A549 (cell line): ENCODE measurements around the gene MAP1LC3A. TPM values are rescaled to one million over a fixed set of nuclear protein-coding genes. Genes with fewer than 3 reads are reported as not detected.

Source experiments
- ATAC-seq, 2 experiments: fragments of 200-7000 bp in 1 of 2; fragments of >200 bp in 1 of 2; cut with Nextera tagmentation in 1 of 2; cut with Tn5 transposase in 1 of 2; 3 replicates each; pipeline versions ENCODE4 v1.8.0 to v1.9.1; 2018 to 2020; ENCODE audit warnings: mild to moderate bottlenecking in 1 of 2, moderate library complexity in 1 of 2
- CTCF ChIA-PET: fragments of 300-600 bp; sonication (Branson Sonifier 250); formaldehyde crosslinking; extraction: SDS; loops from one replicate; lab custom pipeline; 2021; ENCODE audit warnings: antibody characterized with exemption, inconsistent platforms; lab: Yijun Ruan, JAX
- POLR2A ChIA-PET: fragments of 350-600 bp; formaldehyde crosslinking; extraction: SDS; loops from one replicate; lab custom pipeline; 2021; ENCODE audit warnings: antibody characterized with exemption, inconsistent platforms; lab: Yijun Ruan, JAX
- DNase-seq, 2 experiments: peaks; one replicate each; pipeline versions ENCODE4 v3.0.0 to v3.0.0-alpha.2; 2011 to 2016; ENCODE audit warnings: low read depth in 1 of 2, low spot score in 1 of 2
- FAIRE-seq: peaks from 2 replicates; lab custom pipeline; 2011; peaks lifted over from hg19 to GRCh38; lab: Jason Lieb, UNC
- H3K27ac ChIP-seq, 2 experiments: fragments of >200 bp; sonication (Bioruptor Twin); formaldehyde crosslinking; 3 replicates each; pipeline ENCODE4 v1.5.1; 2016 to 2017
- H3K4me1 ChIP-seq: fragments of >200 bp; sonication (Bioruptor Twin); formaldehyde crosslinking; 3 replicates; pipeline ENCODE4 v1.6.1; 2016
- H3K4me2 ChIP-seq: fragments of >200 bp; sonication (Bioruptor Twin); formaldehyde crosslinking; 3 replicates; pipeline ENCODE4 v1.6.1; 2016
- H3K4me3 ChIP-seq: fragments of >200 bp; sonication (Bioruptor Twin); formaldehyde crosslinking; 3 replicates; pipeline ENCODE4 v1.5.1; 2016
- H3K9me3 ChIP-seq: fragments of >200 bp; sonication (Bioruptor Twin); formaldehyde crosslinking; 3 replicates; pipeline ENCODE4 v1.6.1; 2016
- EHMT2 ChIP-seq: fragments of 200-600 bp; sonication (generic); IDR thresholded peaks from 2 replicates; pipeline ENCODE4 v1.6.1; 2016; ENCODE audit warnings: antibody characterized with exemption, low read depth, mild to moderate bottlenecking, moderate library complexity
- ESRRA ChIP-seq: fragments of 150-350 bp; IDR thresholded peaks from 2 replicates; pipeline ENCODE4 v1.6.1; 2014; ENCODE audit warnings: mild to moderate bottlenecking, low read length, borderline replicate concordance
- GATA3 ChIP-seq: IDR thresholded peaks from 2 replicates; pipeline ENCODE4 v1.6.1; 2012; ENCODE audit warnings: borderline replicate concordance
- HOXB5 ChIP-seq: fragments of 250-450 bp; sonication (Bioruptor Pico); IDR thresholded peaks from 2 replicates; pipeline ENCODE4 v1.5.0; 2020; ENCODE audit warnings: mild to moderate bottlenecking, moderate library complexity
- KDM5A ChIP-seq: fragments of 200-600 bp; sonication (generic); IDR thresholded peaks from 2 replicates; pipeline ENCODE4 v1.6.1; 2016; ENCODE audit warnings: antibody characterized with exemption, mild to moderate bottlenecking
- POLR2A ChIP-seq: IDR thresholded peaks from 2 replicates; pipeline ENCODE4 v1.6.1; 2012; ENCODE audit warnings: mild to moderate bottlenecking, low read length
- RCOR1 ChIP-seq: fragments of 150-350 bp; IDR thresholded peaks from 2 replicates; pipeline ENCODE4 v1.6.1; 2014; ENCODE audit warnings: antibody characterized with exemption, low read length, low read depth
- RNF2 ChIP-seq: fragments of 200-600 bp; sonication (generic); IDR thresholded peaks from 2 replicates; pipeline ENCODE4 v1.6.1; 2016; ENCODE audit warnings: low read depth, mild to moderate bottlenecking, antibody characterized with exemption, moderate library complexity, borderline replicate concordance
- SREBF2 ChIP-seq: fragments of 450-650 bp; IDR thresholded peaks from 2 replicates; pipeline ENCODE4 v1.6.1; 2014; ENCODE audit warnings: mild to moderate bottlenecking, moderate library complexity
- ZFP36 ChIP-seq: fragments of 450-650 bp; IDR thresholded peaks from 2 replicates; pipeline ENCODE4 v1.6.1; 2014; ENCODE audit warnings: borderline replicate concordance; ENCODE audit not compliant: partially characterized antibody
- WGBS: methylation state at CpG from one replicate; pipeline ENCODE4 v1.1.6; 2017; ENCODE audit errors: missing lambda C conversion rate; 5-methylcytosine and 5-hydroxymethylcytosine counted together
- polyA plus RNA-seq, 4 experiments: library from polyadenylated mRNA; depleted of rRNA in 3 of 4; stranded (reverse); fragments of >200 nt; fragmentation: RNase III in 1 of 4; extraction: RNeasy Plus Mini Kit Qiagen cat#74134 plus additional on column Dnase treatment in 1 of 4; gene quantifications; 2 replicates in 3 of 4; 3 replicates in 1 of 4; pipeline ENCODE4 v1.2.3, GENCODE V29; 2011 to 2017
- TF ChIP-seq, protein P1 (sequence below): IDR thresholded peaks from 2 replicates; pipeline ENCODE4 v1.6.1; 2012; ENCODE audit warnings: low read depth, borderline replicate concordance
- TF ChIP-seq, protein P2 (sequence below): fragments of 150-350 bp; IDR thresholded peaks from 2 replicates; pipeline ENCODE4 v1.6.1; 2014; ENCODE audit warnings: low read depth, mild to moderate bottlenecking, low read length
- TF ChIP-seq, protein P3 (sequence below): fragments of 200-600 bp; sonication (generic); IDR thresholded peaks from 2 replicates; pipeline ENCODE4 v1.6.1; 2016; ENCODE audit warnings: antibody characterized with exemption, mild to moderate bottlenecking, moderate library complexity
- TF ChIP-seq, protein P4 (sequence below): fragments of 250-450 bp; sonication (Bioruptor Pico); IDR thresholded peaks from 2 replicates; pipeline ENCODE4 v1.5.0; 2021; ENCODE audit warnings: mild to moderate bottlenecking, moderate library complexity, borderline replicate concordance
- TF ChIP-seq, protein P5 (sequence below): fragments of 450-650 bp; IDR thresholded peaks from 2 replicates; pipeline ENCODE4 v1.6.1; 2014; ENCODE audit warnings: antibody characterized with exemption
- TF ChIP-seq, protein P6 (sequence below): fragments of >200 bp; sonication (Bioruptor Twin); formaldehyde crosslinking; IDR thresholded peaks from 2 replicates; pipeline ENCODE4 v1.6.1; 2016
- TF ChIP-seq, protein P7 (sequence below): fragments of 250-450 bp; sonication (Bioruptor Pico); IDR thresholded peaks from 2 replicates; pipeline ENCODE4 v1.5.0; 2020; ENCODE audit warnings: low read depth, mild to moderate bottlenecking, moderate library complexity

MAP1LC3A gene
- polyA plus RNA-seq, 2 of the 4 experiments (the other 2 are of a cell fraction): 4.3 to 15.7 TPM

DNA sequence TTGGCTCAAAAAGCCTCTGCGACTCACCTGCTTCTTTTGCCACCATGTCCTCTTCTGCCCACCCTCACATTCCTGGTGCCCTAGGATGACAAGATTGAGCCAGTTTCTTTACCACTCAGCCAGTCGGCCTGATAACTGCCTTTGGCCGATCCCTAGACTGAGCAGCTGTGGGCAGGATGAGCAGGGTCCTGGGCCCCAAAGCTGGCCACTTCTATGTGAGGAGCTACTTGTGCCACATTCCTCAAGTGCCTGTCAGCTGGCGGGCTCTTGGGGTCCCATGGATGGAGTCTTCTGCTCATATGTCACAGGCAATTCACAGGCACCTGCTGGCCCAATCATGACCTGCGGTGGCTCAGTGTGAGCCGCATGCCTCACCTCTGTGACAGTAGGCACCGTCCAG, 25.8 kb upstream of the MAP1LC3A start (continued):
- no peak for TF ChIP-seq ESRRA
- TF ChIP-seq RCOR1: no peak
- no peak for TF ChIP-seq EHMT2

DNA sequence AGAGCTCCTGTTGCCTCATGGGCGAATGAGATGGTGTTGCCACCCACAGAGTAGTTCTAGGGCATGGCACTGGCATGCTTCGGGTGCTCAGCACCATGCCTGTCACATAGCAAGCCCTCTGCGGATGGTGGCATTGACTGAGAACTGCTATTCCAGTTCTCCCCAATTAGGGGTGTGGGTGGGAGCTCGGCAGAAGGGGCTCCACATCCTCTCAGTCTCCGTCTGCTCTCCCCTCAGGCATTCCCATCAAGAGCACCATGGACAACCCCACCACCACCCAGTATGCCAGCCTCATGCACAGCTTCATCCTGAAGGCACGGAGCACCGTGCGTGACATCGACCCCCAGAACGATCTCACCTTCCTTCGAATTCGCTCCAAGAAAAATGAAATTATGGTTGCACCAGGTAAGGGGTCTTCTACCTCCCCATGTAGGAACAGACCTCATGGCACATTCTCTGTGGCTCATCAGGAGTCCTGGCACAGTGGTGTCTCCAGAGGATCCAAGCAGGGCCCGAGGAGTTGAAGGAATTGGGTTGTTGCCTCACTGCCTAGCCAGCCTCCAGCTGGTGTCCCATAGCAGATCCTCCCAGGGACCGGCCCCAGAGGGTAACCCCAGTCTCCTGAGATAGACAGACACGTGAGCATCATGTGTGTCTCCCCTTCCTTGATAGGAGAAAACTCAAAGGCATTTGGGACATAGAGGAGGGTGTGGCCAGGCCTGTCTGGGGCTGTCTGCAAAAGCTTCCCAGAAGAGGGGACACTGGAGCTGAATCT, 23.9 kb upstream of the MAP1LC3A start:
- FAIRE-seq (no peak), ATAC-seq (no peak), DNase-seq (no peak)
- WGBS: 90% methylated on average over 14 of the region's 15 CpGs
- Histone ChIP-seq H3K27ac (no peak overlapping the region), H3K9me3 (no peaks in the 10 kb centered on the region), H3K4me3 (no peak overlapping the region), H3K4me2 (no peak overlapping the region), H3K4me1 (no peaks in the 10 kb centered on the region)
- ChIA-PET POLR2A (interaction anchor here (0.8 kb wide), 1 partner anchor 19 kb away, joined by 3 read pairs; no protein-coding TSS in a partner anchor), CTCF (interaction anchor here (0.6 to 3.2 kb wide), 5 partner anchors 12 to 344 kb away, joined by 3 to 13 read pairs (median 3); no protein-coding TSS in a partner anchor)
- TF ChIP-seq GATA3: no peak
- TF ChIP-seq, protein P1, sequence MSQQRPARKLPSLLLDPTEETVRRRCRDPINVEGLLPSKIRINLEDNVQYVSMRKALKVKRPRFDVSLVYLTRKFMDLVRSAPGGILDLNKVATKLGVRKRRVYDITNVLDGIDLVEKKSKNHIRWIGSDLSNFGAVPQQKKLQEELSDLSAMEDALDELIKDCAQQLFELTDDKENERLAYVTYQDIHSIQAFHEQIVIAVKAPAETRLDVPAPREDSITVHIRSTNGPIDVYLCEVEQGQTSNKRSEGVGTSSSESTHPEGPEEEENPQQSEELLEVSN: no peak
- TF ChIP-seq SREBF2: no peak

DNA sequence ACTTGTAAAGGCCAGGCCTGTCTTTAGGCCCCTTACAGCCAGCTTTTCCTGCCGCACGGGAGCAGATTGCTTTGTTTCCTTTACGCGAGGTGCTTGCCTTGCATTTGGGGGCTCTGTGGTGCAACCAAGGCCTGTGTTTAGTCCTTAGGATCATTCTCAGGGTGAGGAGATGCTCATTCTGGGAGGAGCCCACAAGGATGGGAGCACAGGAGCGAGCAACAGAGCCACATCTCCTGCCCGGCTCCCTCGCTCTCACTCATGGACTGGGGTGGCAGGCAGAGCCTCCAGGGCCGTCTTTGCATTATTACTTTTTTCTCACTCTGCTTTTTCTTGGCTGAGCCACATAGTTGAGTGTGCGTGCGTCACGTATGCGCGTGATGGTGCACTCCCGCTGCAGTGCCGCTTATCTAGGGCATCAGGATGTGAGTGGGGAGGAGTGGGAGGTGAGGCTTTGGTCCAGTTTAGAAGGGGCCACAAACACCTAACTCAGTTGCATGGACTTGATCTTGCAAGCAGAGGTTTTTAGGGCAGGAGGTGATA, 23.1 kb upstream of the MAP1LC3A start:
- Histone ChIP-seq H3K4me3 (no peak overlapping the region), H3K9me3 (no peaks in the 10 kb centered on the region), H3K4me2 (no peak overlapping the region), H3K27ac (no peak overlapping the region), H3K4me1 (no peaks in the 10 kb centered on the region)
- ChIA-PET POLR2A (no interaction called here), CTCF (interaction anchor here (0.6 to 3.2 kb wide), 2 partner anchors 12 to 215 kb away, joined by 3 to 13 read pairs; no protein-coding TSS in a partner anchor)
- 96% methylated on average over 15 of the region's 15 CpGs for WGBS
- DNase-seq (no peak), ATAC-seq (no peak), FAIRE-seq (no peak)
- TF ChIP-seq, protein P2, sequence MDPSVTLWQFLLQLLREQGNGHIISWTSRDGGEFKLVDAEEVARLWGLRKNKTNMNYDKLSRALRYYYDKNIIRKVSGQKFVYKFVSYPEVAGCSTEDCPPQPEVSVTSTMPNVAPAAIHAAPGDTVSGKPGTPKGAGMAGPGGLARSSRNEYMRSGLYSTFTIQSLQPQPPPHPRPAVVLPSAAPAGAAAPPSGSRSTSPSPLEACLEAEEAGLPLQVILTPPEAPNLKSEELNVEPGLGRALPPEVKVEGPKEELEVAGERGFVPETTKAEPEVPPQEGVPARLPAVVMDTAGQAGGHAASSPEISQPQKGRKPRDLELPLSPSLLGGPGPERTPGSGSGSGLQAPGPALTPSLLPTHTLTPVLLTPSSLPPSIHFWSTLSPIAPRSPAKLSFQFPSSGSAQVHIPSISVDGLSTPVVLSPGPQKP: no peak
- no peak for TF ChIP-seq ESRRA
- TF ChIP-seq, protein P3, sequence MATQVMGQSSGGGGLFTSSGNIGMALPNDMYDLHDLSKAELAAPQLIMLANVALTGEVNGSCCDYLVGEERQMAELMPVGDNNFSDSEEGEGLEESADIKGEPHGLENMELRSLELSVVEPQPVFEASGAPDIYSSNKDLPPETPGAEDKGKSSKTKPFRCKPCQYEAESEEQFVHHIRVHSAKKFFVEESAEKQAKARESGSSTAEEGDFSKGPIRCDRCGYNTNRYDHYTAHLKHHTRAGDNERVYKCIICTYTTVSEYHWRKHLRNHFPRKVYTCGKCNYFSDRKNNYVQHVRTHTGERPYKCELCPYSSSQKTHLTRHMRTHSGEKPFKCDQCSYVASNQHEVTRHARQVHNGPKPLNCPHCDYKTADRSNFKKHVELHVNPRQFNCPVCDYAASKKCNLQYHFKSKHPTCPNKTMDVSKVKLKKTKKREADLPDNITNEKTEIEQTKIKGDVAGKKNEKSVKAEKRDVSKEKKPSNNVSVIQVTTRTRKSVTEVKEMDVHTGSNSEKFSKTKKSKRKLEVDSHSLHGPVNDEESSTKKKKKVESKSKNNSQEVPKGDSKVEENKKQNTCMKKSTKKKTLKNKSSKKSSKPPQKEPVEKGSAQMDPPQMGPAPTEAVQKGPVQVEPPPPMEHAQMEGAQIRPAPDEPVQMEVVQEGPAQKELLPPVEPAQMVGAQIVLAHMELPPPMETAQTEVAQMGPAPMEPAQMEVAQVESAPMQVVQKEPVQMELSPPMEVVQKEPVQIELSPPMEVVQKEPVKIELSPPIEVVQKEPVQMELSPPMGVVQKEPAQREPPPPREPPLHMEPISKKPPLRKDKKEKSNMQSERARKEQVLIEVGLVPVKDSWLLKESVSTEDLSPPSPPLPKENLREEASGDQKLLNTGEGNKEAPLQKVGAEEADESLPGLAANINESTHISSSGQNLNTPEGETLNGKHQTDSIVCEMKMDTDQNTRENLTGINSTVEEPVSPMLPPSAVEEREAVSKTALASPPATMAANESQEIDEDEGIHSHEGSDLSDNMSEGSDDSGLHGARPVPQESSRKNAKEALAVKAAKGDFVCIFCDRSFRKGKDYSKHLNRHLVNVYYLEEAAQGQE: no peak
- TF ChIP-seq KDM5A: no peak

DNA sequence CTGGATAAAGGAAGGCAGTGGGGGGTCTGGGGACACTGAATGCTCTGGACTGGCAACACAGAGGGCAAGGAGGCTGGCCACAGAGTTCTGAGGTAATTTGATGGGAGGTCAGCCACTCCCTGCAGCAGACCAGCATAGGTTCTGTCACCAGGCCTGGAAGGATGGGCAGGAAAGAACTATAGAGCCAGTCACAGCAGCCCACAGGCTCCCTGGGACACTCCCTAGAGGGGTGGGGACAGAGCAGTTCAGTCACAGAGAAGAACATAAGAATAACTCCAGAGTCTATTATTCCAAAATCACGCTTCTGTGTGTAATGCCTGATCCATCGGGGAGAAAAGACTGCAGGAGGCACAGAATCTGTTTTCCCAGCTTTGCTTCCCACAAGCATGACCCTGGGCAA, 22.7 kb upstream of the MAP1LC3A start:
- Histone ChIP-seq H3K9me3 (no peaks in the 10 kb centered on the region), H3K4me1 (no peaks in the 10 kb centered on the region), H3K4me3 (no peak overlapping the region), H3K4me2 (no peak overlapping the region), H3K27ac (no peak overlapping the region)
- no peak for FAIRE-seq
- CTCF ChIA-PET: interaction anchor here (0.6 to 4.0 kb wide), 6 partner anchors 9 to 1213 kb away, joined by 3 to 26 read pairs (median 4); no protein-coding TSS in a partner anchor
- ATAC-seq: 0 out of 6 replicates have a peak, but pooled peaks of 1 of the 2 experiments have one; percentile 10
- DNase-seq: no peak
- 86% methylated on average over 2 of the region's 2 CpGs for WGBS
- POLR2A ChIA-PET: no interaction called here
- TF ChIP-seq, protein P4, sequence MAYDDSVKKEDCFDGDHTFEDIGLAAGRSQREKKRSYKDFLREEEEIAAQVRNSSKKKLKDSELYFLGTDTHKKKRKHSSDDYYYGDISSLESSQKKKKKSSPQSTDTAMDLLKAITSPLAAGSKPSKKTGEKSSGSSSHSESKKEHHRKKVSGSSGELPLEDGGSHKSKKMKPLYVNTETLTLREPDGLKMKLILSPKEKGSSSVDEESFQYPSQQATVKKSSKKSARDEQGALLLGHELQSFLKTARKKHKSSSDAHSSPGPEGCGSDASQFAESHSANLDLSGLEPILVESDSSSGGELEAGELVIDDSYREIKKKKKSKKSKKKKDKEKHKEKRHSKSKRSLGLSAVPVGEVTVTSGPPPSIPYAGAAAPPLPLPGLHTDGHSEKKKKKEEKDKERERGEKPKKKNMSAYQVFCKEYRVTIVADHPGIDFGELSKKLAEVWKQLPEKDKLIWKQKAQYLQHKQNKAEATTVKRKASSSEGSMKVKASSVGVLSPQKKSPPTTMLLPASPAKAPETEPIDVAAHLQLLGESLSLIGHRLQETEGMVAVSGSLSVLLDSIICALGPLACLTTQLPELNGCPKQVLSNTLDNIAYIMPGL (CRISPR knock-in tag): no peak
- TF ChIP-seq HOXB5 (CRISPR knock-in tag) (no peak), POLR2A (no peak), RNF2 (no peak), ESRRA (no peak), ZFP36 (no peak)
- TF ChIP-seq, protein P5, sequence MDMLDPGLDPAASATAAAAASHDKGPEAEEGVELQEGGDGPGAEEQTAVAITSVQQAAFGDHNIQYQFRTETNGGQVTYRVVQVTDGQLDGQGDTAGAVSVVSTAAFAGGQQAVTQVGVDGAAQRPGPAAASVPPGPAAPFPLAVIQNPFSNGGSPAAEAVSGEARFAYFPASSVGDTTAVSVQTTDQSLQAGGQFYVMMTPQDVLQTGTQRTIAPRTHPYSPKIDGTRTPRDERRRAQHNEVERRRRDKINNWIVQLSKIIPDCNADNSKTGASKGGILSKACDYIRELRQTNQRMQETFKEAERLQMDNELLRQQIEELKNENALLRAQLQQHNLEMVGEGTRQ: no peak
- TF ChIP-seq, protein P6, sequence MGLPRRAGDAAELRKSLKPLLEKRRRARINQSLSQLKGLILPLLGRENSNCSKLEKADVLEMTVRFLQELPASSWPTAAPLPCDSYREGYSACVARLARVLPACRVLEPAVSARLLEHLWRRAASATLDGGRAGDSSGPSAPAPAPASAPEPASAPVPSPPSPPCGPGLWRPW: no peak
- TF ChIP-seq, protein P2: no peak
- TF ChIP-seq, protein P7, sequence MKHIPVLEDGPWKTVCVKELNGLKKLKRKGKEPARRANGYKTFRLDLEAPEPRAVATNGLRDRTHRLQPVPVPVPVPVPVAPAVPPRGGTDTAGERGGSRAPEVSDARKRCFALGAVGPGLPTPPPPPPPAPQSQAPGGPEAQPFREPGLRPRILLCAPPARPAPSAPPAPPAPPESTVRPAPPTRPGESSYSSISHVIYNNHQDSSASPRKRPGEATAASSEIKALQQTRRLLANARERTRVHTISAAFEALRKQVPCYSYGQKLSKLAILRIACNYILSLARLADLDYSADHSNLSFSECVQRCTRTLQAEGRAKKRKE (CRISPR knock-in tag): no peak
